Measurements from ENCODE around the gene BCL3.
"Not testable (repeated sequence)": the region's sequence is repeated elsewhere in the genome, so short reads cannot be mapped to it uniquely, and the experiment has no call there.

BCL3 gene

GRCh38 chr19:44721369-44721768 lies 27.1 kb upstream of the BCL3 start:
- DNase-seq = not testable (repeated sequence)

- no peak for DNase-seq
These were observed 26.1 kb upstream of the BCL3 start for GRCh38 chr19:44722131-44723121.

DNA sequence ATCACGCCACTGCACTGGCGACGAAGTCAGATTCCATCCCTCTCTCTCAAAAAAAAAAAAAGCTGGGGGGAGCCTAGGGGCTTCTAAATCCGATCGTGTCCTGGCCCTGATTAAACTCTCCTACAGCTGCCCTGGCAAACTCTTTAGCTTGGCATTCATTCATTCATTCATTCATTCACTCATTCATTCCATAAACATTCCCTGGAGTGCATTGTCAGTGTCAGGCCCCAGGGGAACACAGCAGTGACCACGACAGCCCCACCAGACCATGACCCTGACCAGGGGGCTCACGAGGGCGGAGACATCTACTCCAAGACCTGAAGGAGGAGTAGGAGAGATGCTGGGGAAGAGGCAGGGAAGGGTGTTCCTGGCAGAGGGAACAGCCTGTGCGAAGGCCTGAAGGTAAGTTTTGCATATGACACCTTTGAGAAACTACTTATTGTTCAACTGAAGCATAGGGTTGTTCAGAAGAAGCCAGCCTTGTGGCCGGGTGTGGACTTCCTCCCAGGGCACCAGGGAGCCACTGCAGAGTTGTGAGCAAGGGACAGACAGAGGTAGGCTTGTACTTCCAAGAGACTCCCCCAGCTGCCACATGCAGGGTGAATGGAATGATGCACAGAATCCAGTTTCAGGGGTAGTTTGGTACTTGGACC lies 25.1 kb upstream of the BCL3 start:
- DNase-seq = no peak

GRCh38 chr19:44723952-44724319 lies 24.6 kb upstream of the BCL3 start:
- no peak for DNase-seq

- no peak for DNase-seq
These were observed 23.3 kb upstream of the BCL3 start for GRCh38 chr19:44725251-44725650.

DNA sequence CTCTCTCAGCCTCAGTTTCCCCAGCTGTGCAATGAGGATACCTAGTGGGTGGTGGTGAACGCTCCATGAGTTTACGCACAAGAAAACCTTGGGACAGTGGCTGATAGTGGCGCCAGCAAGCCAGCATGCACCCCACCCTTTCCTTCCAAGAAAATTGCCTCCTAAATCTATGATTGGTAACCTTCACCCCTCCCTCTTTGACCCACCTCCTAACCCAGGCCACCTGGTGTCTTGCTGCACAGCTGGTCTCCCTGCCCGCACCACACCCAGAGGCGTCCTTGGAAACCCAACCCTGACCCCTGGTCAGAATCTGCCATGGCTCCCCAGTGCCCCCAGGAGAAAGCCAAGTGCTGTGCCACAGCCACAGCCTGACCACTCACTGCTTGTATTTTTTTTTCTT lies 22.8 kb upstream of the BCL3 start:
- no peak for DNase-seq

- DNase-seq = no peak
These were observed 22.0 kb upstream of the BCL3 start for GRCh38 chr19:44726465-44726864.

DNA sequence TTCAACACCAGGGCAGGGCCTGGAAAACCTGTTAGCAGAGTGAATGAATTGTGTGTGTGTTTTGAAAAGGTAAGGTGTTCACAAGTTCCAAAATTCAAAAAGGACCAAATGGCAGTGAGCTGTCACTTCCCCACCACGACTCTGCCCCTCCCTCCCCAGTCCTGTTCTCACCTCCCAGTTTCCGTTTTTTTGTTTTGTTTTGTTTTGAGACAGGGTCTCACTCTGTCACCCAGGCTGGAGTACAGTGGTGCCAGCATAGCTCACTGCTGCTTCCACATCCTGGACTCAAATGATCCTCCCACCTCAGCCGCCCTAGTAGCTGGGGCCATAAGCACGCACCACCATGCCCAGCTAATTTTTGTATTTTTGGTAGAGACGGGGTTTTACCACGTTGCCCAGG lies 20.3 kb upstream of the BCL3 start:
- no peak for DNase-seq

- DNase-seq = no peak
These were observed 18.9 kb upstream of the BCL3 start for GRCh38 chr19:44729516-44730033.

DNA sequence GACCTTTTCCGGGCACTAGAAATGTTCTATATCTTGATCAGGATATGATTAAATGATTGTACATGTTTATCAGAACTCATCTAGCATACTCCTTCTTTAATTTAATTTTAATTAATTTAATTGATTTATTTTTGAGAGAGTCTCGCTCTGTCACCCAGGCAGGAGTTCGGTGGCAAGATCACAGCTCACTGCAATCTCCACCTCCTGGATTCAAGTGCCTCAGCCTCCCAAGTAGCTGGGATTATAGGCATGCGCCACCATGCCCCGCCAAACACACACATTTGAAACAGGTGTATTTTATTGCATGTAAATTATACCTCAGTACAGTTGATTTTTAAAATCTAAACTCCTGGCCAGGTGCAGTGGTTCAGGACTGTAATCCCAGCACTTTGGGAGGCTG lies 17.4 kb upstream of the BCL3 start:
- DNase-seq = no peak

GRCh38 chr19:44731622-44732021 lies 16.9 kb upstream of the BCL3 start:
- DNase-seq = no peak

DNA sequence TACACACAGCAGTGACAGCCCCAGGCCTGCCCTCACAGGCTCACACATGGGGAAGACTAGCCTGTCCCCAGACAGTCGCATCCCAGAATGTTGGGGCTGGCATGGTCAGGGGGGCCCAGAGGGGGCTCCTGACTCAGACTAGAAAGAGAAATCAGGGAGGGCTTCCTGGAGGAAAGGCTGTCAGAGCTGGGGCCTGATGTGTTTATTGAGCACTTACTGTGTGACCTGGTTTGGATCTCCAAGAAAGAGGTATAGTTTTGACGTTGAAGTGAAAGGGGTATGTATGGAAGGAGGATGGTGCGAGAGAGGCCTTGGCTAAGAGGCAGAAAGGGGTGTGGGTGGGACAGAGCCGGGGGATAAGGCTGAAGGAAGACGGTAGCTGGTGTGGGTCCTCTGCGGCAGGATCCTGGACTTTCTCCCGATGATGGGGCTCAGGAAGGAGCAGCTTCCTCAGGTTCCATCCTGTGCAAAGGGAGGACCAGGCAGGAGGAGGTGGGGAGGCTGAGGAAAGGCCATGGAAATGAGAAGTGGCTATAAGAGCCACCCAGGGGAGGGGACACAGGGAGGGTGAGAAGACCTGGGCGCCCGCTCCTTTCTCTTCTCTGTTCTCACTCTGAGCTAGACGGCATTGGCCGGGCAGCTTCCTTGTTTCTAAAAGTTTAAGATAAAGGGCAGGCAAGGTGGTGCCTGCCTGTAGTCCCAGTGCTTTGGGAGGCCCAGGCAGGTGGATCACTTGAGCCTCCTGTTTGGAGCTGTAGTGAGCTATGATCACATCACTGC lies 16.1 kb upstream of the BCL3 start:
- no peak for DNase-seq

GRCh38 chr19:44734357-44734756 lies 14.2 kb upstream of the BCL3 start:
- no peak for DNase-seq

- DNase-seq = no peak
These were observed 13.5 kb upstream of the BCL3 start for GRCh38 chr19:44735011-44735410.

DNA sequence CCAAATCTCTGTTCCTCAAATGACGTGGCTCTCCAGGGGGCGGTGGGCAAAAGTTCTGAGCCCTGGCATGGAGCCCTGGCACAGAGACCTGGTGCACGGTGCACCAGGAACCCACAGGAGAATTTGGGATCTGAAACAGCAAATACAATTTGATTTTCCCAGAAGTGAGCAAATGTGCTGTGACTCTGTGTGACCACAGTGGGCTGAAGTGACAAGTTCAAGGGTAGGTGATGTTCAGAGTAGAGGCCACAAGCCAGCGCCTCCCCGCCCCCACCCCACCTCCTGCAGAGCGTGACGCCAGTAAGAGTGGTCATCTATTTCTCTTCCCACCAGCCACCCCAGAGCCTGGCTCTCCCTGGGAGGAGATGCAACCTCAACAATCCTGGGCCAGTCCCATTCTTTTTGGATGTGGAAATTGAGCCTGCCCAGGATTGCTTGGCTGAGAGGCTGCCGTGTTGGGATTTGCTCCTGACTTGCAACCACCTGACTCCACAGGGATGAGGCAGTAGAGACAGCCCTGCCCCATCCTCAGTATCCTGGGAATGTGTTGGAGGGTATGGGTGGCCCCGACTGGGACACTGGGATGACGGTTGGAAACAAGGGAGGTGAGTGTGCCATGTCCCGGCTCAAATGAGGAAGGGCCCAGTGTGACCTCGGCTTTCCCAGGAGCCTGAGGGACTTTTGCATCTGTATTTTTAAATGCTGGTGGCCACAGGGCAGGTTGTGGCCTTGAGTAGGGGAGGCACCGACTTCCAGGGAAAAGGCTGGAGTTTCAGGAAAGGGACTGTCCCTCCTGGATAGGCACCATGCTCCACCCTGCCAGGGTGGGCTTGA lies 11.1 kb upstream of the BCL3 start:
- no peak for DNase-seq

GRCh38 chr19:44738136-44738535 lies 10.4 kb upstream of the BCL3 start:
- no peak for DNase-seq

DNA sequence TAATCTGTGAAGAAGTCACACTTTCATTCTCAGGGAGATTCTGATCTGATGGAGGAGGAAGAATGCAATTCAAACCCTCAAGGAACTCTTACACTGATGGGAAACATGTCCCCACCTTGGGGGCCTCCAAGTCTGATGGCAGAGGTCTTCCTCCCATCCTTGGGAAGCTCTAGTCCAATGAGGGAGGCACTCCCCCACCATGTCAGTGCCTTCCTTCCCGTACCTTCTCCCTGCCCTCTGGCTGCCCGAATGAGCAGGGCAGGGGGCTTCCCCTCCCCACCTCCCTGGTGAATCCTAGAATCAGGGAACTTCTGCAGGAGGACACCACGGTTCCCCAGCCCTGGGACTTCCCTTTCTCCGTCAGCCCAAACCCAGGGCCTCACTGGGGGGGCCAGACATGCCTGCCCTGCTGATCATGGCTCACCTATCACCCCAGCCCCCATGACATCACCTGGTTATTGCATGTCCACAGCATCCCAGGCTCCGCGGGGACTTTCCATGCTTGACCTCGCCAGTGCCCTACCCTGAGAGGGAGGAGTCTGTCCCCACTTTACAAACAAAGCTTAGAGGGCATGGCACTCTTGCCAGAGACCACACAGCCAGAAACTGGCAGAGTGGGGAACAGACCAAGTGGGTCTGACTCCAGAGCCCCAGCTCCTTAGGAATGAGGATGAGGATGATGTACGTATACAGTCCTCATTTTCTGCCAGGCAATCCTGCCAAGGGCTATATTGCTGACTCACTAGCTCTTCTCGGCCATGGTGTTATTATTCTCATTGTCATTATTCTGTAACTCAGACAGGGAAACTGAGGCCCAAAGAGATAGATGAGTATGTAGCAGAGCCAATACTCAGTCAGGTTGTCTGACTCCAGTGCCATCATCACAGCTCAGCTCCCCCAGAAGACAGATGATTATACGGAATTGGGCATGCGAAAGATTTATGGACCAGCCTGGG lies 9.6 kb upstream of the BCL3 start:
- no peak for DNase-seq

GRCh38 chr19:44740351-44740824 lies 8.1 kb upstream of the BCL3 start:
- no peak for DNase-seq

- DNase-seq = no peak
These were observed 7.2 kb upstream of the BCL3 start for GRCh38 chr19:44741258-44741731.

GRCh38 chr19:44741841-44742329 lies 6.6 kb upstream of the BCL3 start:
- DNase-seq = no peak
